Neural cell (in vitro differentiated cells): ENCODE results near the gene LIN54. TPM values are rescaled to one million over a fixed set of nuclear protein-coding genes. Genes with fewer than 3 reads are reported as not detected.

ENCODE experiments used
- H2AFZ ChIP-seq: fragments of 200-600, 300-800 bp; sonication (generic), shearing (Covaris generic); 2 replicates; pipeline ENCODE4 v1.6.0; 2014; ENCODE audit warnings: low read depth, mild to moderate bottlenecking, antibody characterized with exemption, low read length, moderate library complexity
- H3F3A ChIP-seq: fragments of 200-600 bp; shearing (Covaris generic); 2 replicates; pipeline ENCODE4 v1.6.1; 2016; ENCODE audit warnings: mild to moderate bottlenecking, moderate library complexity, mixed read lengths, antibody characterized with exemption, low read length; ENCODE audit not compliant: insufficient read depth, poor library complexity, severe bottlenecking
- H3K27ac ChIP-seq: fragments of 200-600, 300-800 bp; sonication (generic), shearing (Covaris generic); 2 replicates; pipeline ENCODE4 v1.5.1; 2014; ENCODE audit warnings: mild to moderate bottlenecking, low read length, moderate library complexity
- H3K27me3 ChIP-seq: fragments of 300-800, 200-600 bp; sonication (generic), shearing (Covaris generic); 2 replicates; pipeline ENCODE4 v1.6.0; 2014; ENCODE audit warnings: mild to moderate bottlenecking, low read depth, low read length, moderate library complexity; ENCODE audit not compliant: insufficient read depth
- H3K36me3 ChIP-seq: fragments of 300-800, 200-600 bp; sonication (generic), shearing (Covaris generic); 2 replicates; pipeline ENCODE4 v1.5.1; 2014; ENCODE audit warnings: mild to moderate bottlenecking, antibody characterized with exemption, low read length, moderate library complexity; ENCODE audit not compliant: insufficient read depth
- H3K4me2 ChIP-seq: fragments of 300-800, 200-600 bp; sonication (generic), shearing (Covaris generic); 2 replicates; pipeline ENCODE4 v1.6.0; 2014; ENCODE audit warnings: mild to moderate bottlenecking, low read length
- H3K4me3 ChIP-seq: fragments of 300-800, 200-600 bp; sonication (generic), shearing (Covaris generic); 2 replicates; pipeline ENCODE4 v1.5.1; 2014; ENCODE audit warnings: mild to moderate bottlenecking, low read length, moderate library complexity
- H3K79me2 ChIP-seq: fragments of 200-600 bp; shearing (Covaris generic); replicated peaks from 2 replicates; pipeline ENCODE4 v1.6.0; 2014; ENCODE audit warnings: mild to moderate bottlenecking, low read length, moderate library complexity; ENCODE audit not compliant: insufficient read depth
- H3K9ac ChIP-seq: fragments of 300-800, 200-600 bp; sonication (generic), shearing (Covaris generic); 2 replicates; pipeline ENCODE4 v1.6.1; 2016; ENCODE audit warnings: mild to moderate bottlenecking, low read length, mixed read lengths
- H3K9me2 ChIP-seq: fragments of 200-600 bp; shearing (Covaris generic); 2 replicates; pipeline ENCODE4 v1.6.1; 2016; ENCODE audit warnings: mild to moderate bottlenecking, low read length, mixed read lengths; ENCODE audit not compliant: insufficient read depth
- H3K9me3 ChIP-seq: fragments of 200-600, 300-800 bp; sonication (generic), shearing (Covaris generic); 2 replicates; pipeline ENCODE4 v1.6.1; 2016; ENCODE audit warnings: mild to moderate bottlenecking, mixed run types, low read length, moderate library complexity, mixed read lengths
- H4K20me1 ChIP-seq: fragments of 200-600 bp; shearing (Covaris generic); 2 replicates; pipeline ENCODE4 v1.6.1; 2016; ENCODE audit warnings: mild to moderate bottlenecking, mixed run types; ENCODE audit not compliant: insufficient read depth
- EP300 ChIP-seq: fragments of 450-650 bp; conservative IDR thresholded peaks from 2 replicates; pipeline ENCODE4 v1.6.1; 2014; ENCODE audit warnings: antibody characterized with exemption, mild to moderate bottlenecking, moderate library complexity; ENCODE audit not compliant: poor library complexity, severe bottlenecking
- EZH2 ChIP-seq: fragments of 200-600, 300-800 bp; shearing (Covaris generic), sonication (generic); IDR thresholded peaks from 2 replicates; pipeline ENCODE4 v1.6.1; 2014; ENCODE audit warnings: antibody characterized with exemption, low read length, borderline replicate concordance, mild to moderate bottlenecking; ENCODE audit not compliant: insufficient read depth, poor library complexity, severe bottlenecking
- MXI1 ChIP-seq: fragments of 450-650 bp; conservative IDR thresholded peaks from 2 replicates; pipeline ENCODE4 v1.6.1; 2014; ENCODE audit warnings: antibody characterized with exemption, mild to moderate bottlenecking; ENCODE audit not compliant: poor library complexity, severe bottlenecking
- POLR2AphosphoS5 ChIP-seq: IDR thresholded peaks from 2 replicates; pipeline ENCODE4 v1.6.1; 2012
- RAD21 ChIP-seq: fragments of 450-650 bp; conservative IDR thresholded peaks from 2 replicates; pipeline ENCODE4 v1.6.1; 2014; ENCODE audit warnings: antibody characterized with exemption, mild to moderate bottlenecking, moderate library complexity
- REST ChIP-seq: IDR thresholded peaks from 2 replicates; pipeline ENCODE4 v1.6.1; 2012; ENCODE audit warnings: borderline replicate concordance
- SMC3 ChIP-seq: fragments of 450-650 bp; conservative IDR thresholded peaks from 2 replicates; pipeline ENCODE4 v1.6.1; 2014; ENCODE audit warnings: antibody characterized with exemption, mild to moderate bottlenecking, moderate library complexity; ENCODE audit not compliant: poor library complexity
- TAF1 ChIP-seq: IDR thresholded peaks from 2 replicates; pipeline ENCODE4 v1.6.1; 2012; ENCODE audit warnings: low read depth
- polyA plus RNA-seq: library from polyadenylated mRNA; depleted of rRNA; stranded (reverse); fragments of >200 nt; gene quantifications from 2 replicates; pipeline ENCODE4 v1.2.3, GENCODE V29; 2014
- TF ChIP-seq, protein P1 (sequence below): fragments of 450-650 bp; IDR thresholded peaks from 2 replicates; pipeline ENCODE4 v1.5.1; 2014; ENCODE audit warnings: antibody characterized with exemption, mild to moderate bottlenecking, moderate library complexity; ENCODE audit not compliant: poor library complexity, severe bottlenecking

The LIN54 gene
- polyA plus RNA-seq, 1 donor from 2014 or later: 7.3 TPM

- Histone ChIP-seq H3K36me3 (no peaks in the 10 kb centered on the region), H3K9me3 (no peaks in the 10 kb centered on the region), H4K20me1 (no peaks in the 10 kb centered on the region), H3K27ac (peak within 1 kb of the TSS; percentile 88), H3K27me3 (no peaks in the 10 kb centered on the region), H3F3A (no peaks in the 10 kb centered on the region), H3K79me2 (peaks cover 40% of the 10 kb centered on the region), H3K4me3 (peak within 1 kb of the TSS; percentile 71), H3K4me2 (peak within 1 kb of the TSS; percentile 58), H2AFZ (peak within 1 kb of the TSS; percentile 75), H3K9ac (peak within 1 kb of the TSS; percentile 87), H3K9me2 (no peaks in the 10 kb centered on the region)
- TF ChIP-seq REST (peak; percentile 89), EZH2 (no peak), POLR2AphosphoS5 (peak; percentile 93), SMC3 (peak; percentile 72), EP300 (peak; percentile 65), MXI1 (peak; percentile 70), TAF1 (peak; percentile 95), RAD21 (peak; percentile 69)
- TF ChIP-seq, protein P1, sequence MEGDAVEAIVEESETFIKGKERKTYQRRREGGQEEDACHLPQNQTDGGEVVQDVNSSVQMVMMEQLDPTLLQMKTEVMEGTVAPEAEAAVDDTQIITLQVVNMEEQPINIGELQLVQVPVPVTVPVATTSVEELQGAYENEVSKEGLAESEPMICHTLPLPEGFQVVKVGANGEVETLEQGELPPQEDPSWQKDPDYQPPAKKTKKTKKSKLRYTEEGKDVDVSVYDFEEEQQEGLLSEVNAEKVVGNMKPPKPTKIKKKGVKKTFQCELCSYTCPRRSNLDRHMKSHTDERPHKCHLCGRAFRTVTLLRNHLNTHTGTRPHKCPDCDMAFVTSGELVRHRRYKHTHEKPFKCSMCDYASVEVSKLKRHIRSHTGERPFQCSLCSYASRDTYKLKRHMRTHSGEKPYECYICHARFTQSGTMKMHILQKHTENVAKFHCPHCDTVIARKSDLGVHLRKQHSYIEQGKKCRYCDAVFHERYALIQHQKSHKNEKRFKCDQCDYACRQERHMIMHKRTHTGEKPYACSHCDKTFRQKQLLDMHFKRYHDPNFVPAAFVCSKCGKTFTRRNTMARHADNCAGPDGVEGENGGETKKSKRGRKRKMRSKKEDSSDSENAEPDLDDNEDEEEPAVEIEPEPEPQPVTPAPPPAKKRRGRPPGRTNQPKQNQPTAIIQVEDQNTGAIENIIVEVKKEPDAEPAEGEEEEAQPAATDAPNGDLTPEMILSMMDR: peak; percentile 68
Observed at GRCh38 chr4:83034630-83035494, 24.2 kb upstream of the LIN54 start, which contains the start of gene COPS4. Gene COPS4, plus strand, starts transcription at chr4:83035183. Its CDS starts 42 bp downstream, at chr4:83035225.

GRCh38 chr4:83029688-83030087 is 19.1 kb upstream of the LIN54 start:
- TF ChIP-seq EZH2 (no peak), SMC3 (no peak), RAD21 (no peak), POLR2AphosphoS5 (no peak), TAF1 (no peak), EP300 (no peak), MXI1 (no peak), REST (no peak)
- TF ChIP-seq, protein P1: no peak
- Histone ChIP-seq H3F3A (no peaks in the 10 kb centered on the region), H3K27me3 (no peaks in the 10 kb centered on the region), H2AFZ (no peak overlapping the region), H3K79me2 (no peaks in the 10 kb centered on the region), H3K4me2 (no peak overlapping the region), H3K36me3 (no peaks in the 10 kb centered on the region), H3K9me3 (no peaks in the 10 kb centered on the region), H3K9me2 (no peaks in the 10 kb centered on the region), H3K4me3 (no peak overlapping the region), H3K9ac (no peak overlapping the region), H3K27ac (no peak overlapping the region), H4K20me1 (no peaks in the 10 kb centered on the region)
